Esophagus muscularis mucosa (tissue), 4 donors: ENCODE results near the gene ATP6V1C2.

Source experiments
- CTCF ChIP-seq, 3 experiments: fragments of 200-600 bp in 2 of 3; fragments of 450-650 bp in 1 of 3; sonication (generic) in 2 of 3; IDR thresholded peaks; one replicate each; pipeline ENCODE4 v1.5.1; 2017 to 2019; ENCODE audit warnings: antibody characterized with exemption in 3 of 3, mild to moderate bottlenecking in 2 of 3, moderate library complexity in 1 of 3
- EP300 ChIP-seq: sonication (generic); formaldehyde crosslinking; IDR thresholded peaks from one replicate; pipeline ENCODE4 v1.6.1; 2017; ENCODE audit warnings: antibody characterized with exemption
- POLR2A ChIP-seq: fragments of 450-650 bp; IDR thresholded peaks from one replicate; pipeline ENCODE4 v1.6.1; 2017; ENCODE audit warnings: antibody characterized with exemption, moderate library complexity, mild to moderate bottlenecking, low read depth
- POLR2AphosphoS5 ChIP-seq, 2 donors: sonication (generic); formaldehyde crosslinking; IDR thresholded peaks; one replicate each; pipeline ENCODE4 v1.6.1; 2017; ENCODE audit warnings: antibody characterized with exemption in 2 of 2

DNA sequence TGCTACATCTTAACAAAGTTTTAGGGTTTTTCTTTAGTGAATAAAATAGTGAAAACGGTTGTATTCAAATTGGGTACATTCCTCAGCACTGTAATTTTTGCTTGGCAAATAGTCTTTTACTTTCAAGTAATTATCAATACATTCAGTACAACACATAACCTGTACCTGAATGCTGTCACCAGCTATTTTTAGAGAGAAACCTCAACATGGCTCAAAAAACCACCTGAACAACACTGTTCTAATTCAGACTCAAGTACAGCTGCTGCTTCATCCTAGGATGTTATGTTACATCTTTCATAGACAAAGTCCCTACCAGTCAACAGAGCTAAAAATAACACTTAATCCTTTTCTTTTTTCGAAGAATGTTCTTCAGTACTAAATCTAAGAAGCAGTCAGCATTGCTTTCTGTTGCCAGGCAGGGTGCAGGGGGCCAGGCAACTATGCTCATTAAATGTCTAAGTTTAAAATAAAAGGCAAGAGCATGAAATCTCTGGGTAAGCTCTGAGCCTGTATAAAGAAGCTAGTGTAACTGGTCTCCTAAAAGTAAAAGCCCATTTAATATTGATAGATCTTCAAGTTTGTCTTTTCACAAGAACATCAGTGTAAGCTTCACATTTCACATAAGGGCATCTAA, 70.7 kb downstream of the ATP6V1C2 start:
- no peak for TF ChIP-seq CTCF (IDR thresholded peaks at IDR 0.05)
- TF ChIP-seq POLR2AphosphoS5 (IDR thresholded peaks at IDR 0.05): no peak
- TF ChIP-seq POLR2A: no peak
- TF ChIP-seq EP300: no peak
